Measurements from ENCODE around the gene MGAT4C.

MGAT4C gene

GRCh38 chr12:86261578-86261977, 5.4 kb upstream of the MGAT4C start:
- no peak for FAIRE-seq
- DNase-seq (ENCODE audit: insufficient read length, low spot score) = no peak
- TF ChIP-seq TAF1 (IDR thresholded peaks at IDR 0.05; ENCODE audit: low read depth, low read length) (no peak), POU2F2 (IDR thresholded peaks at IDR 0.05; ENCODE audit: low read depth, low read length) (no peak), PAX5 (IDR thresholded peaks at IDR 0.05; ENCODE audit: insufficient read depth, low read length, severe bottlenecking) (no peak), POLR2AphosphoS5 (IDR thresholded peaks at IDR 0.05; ENCODE audit: low read depth, low read length) (no peak), SPI1 (IDR thresholded peaks at IDR 0.05; ENCODE audit: low read depth, low read length) (no peak)

- DNase-seq (ENCODE audit: insufficient read length, low spot score) (no peak), FAIRE-seq (no peak)
- TF ChIP-seq POU2F2 (IDR thresholded peaks at IDR 0.05; ENCODE audit: low read depth, low read length) (no peak), TAF1 (IDR thresholded peaks at IDR 0.05; ENCODE audit: low read depth, low read length) (no peak), SPI1 (IDR thresholded peaks at IDR 0.05; ENCODE audit: low read depth, low read length) (no peak), POLR2AphosphoS5 (IDR thresholded peaks at IDR 0.05; ENCODE audit: low read depth, low read length) (no peak), PAX5 (IDR thresholded peaks at IDR 0.05; ENCODE audit: insufficient read depth, low read length, severe bottlenecking) (no peak), POLR2A (IDR thresholded peaks at IDR 0.05; ENCODE audit: low read depth, low read length) (no peak)
Measured at GRCh38 chr12:86261142-86261541, 5.0 kb upstream of the MGAT4C start.

- no peak for DNase-seq (ENCODE audit: insufficient read length, low spot score)
- TF ChIP-seq POU2F2 (IDR thresholded peaks at IDR 0.05; ENCODE audit: low read depth, low read length) = no peak
- no peak for TF ChIP-seq PAX5 (IDR thresholded peaks at IDR 0.05; ENCODE audit: insufficient read depth, low read length, severe bottlenecking)
- TF ChIP-seq POLR2A (IDR thresholded peaks at IDR 0.05; ENCODE audit: low read depth, low read length) = no peak
- TF ChIP-seq SPI1 (IDR thresholded peaks at IDR 0.05; ENCODE audit: low read depth, low read length) = no peak
- no peak for TF ChIP-seq POLR2AphosphoS5 (IDR thresholded peaks at IDR 0.05; ENCODE audit: low read depth, low read length)
- no peak for TF ChIP-seq TAF1 (IDR thresholded peaks at IDR 0.05; ENCODE audit: low read depth, low read length)
- no peak for FAIRE-seq
Measured at GRCh38 chr12:86260183-86260582, 4.0 kb upstream of the MGAT4C start.

GRCh38 chr12:86257134-86257533, 943 bp upstream of the MGAT4C start:
- DNase-seq (ENCODE audit: insufficient read length, low spot score) (no peak), FAIRE-seq (no peak)
- no peak for TF ChIP-seq POLR2A (IDR thresholded peaks at IDR 0.05; ENCODE audit: low read depth, low read length)
- no peak for TF ChIP-seq POU2F2 (IDR thresholded peaks at IDR 0.05; ENCODE audit: low read depth, low read length)
- no peak for TF ChIP-seq POLR2AphosphoS5 (IDR thresholded peaks at IDR 0.05; ENCODE audit: low read depth, low read length)
- TF ChIP-seq TAF1 (IDR thresholded peaks at IDR 0.05; ENCODE audit: low read depth, low read length) = no peak
- no peak for TF ChIP-seq SPI1 (IDR thresholded peaks at IDR 0.05; ENCODE audit: low read depth, low read length)

DNA sequence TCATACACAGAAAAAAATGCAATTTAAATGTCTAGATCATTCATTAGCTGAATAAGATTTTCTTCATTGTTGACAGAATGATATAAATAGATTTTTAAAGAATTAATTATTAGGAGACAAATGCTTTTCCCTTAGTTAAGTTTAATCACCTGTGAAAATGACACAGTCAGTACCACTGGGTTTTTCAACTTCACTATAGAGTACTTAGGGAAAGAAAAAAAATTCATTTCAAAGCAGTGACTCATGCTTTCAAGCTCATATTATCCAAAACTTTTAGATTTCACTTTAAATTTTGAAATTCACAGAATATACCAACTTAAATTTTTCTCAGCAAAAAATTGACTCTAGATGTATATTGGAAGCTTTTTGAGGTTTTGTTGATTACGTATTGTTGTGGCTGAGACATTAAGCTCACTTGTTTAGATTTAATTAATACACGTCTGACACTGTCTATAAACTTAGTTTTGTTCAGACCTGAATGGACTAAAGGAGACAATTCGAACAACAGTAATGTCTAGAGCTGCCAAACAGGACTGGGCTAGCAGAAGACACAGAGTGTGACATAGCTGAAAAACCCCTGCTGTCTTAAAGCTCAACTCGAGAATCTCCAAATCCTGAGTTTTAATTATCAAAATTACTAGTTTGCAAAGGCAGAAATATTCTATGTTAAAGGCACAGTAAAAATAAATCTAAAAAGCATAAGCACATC, 1.6 kb downstream of the MGAT4C start:
- no peak for FAIRE-seq
- no peak for TF ChIP-seq PAX5 (IDR thresholded peaks at IDR 0.05; ENCODE audit: insufficient read depth, low read length, severe bottlenecking)
- no peak for TF ChIP-seq TAF1 (IDR thresholded peaks at IDR 0.05; ENCODE audit: low read depth, low read length)
- no peak for TF ChIP-seq SPI1 (IDR thresholded peaks at IDR 0.05; ENCODE audit: low read depth, low read length)
- TF ChIP-seq POLR2A (IDR thresholded peaks at IDR 0.05; ENCODE audit: low read depth, low read length) = no peak
- TF ChIP-seq POU2F2 (IDR thresholded peaks at IDR 0.05; ENCODE audit: low read depth, low read length) = no peak
- no peak for TF ChIP-seq POLR2AphosphoS5 (IDR thresholded peaks at IDR 0.05; ENCODE audit: low read depth, low read length)
- no peak for DNase-seq (ENCODE audit: insufficient read length, low spot score)

GRCh38 chr12:86249851-86250250, 6.3 kb downstream of the MGAT4C start:
- DNase-seq (ENCODE audit: insufficient read length, low spot score) (no peak), FAIRE-seq (no peak)

DNA sequence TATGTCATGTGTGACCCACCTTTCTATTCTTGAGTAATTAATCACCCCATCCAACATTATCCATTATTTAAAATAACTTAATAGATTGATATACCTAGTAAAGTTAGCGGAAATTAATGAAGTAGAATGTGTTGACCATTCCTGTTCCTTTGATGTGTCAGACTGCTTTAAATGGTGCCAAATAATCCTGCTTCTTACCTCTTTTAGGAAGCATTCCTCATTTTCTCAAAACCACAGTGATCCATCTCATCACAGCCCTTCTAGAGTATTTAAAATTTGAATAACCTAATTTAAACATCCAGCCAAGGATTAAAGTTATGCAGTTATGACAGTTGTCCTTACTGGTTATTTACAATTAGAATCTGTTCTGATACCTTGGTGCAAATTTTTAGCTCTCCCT, 6.9 kb downstream of the MGAT4C start:
- DNase-seq (ENCODE audit: insufficient read length, low spot score) = no peak
- TF ChIP-seq POLR2A (IDR thresholded peaks at IDR 0.05; ENCODE audit: low read depth, low read length) (no peak), SPI1 (IDR thresholded peaks at IDR 0.05; ENCODE audit: low read depth, low read length) (no peak), POLR2AphosphoS5 (IDR thresholded peaks at IDR 0.05; ENCODE audit: low read depth, low read length) (no peak), PAX5 (IDR thresholded peaks at IDR 0.05; ENCODE audit: insufficient read depth, low read length, severe bottlenecking) (no peak), POU2F2 (IDR thresholded peaks at IDR 0.05; ENCODE audit: low read depth, low read length) (no peak), TAF1 (IDR thresholded peaks at IDR 0.05; ENCODE audit: low read depth, low read length) (no peak)
- FAIRE-seq = no peak

More at GRCh38 chr12:86249851-86250250, 6.3 kb downstream of the MGAT4C start:
- no peak for TF ChIP-seq POLR2A (IDR thresholded peaks at IDR 0.05; ENCODE audit: low read depth, low read length)
- TF ChIP-seq SPI1 (IDR thresholded peaks at IDR 0.05; ENCODE audit: low read depth, low read length) = no peak
- no peak for TF ChIP-seq POU2F2 (IDR thresholded peaks at IDR 0.05; ENCODE audit: low read depth, low read length)
- TF ChIP-seq PAX5 (IDR thresholded peaks at IDR 0.05; ENCODE audit: insufficient read depth, low read length, severe bottlenecking) = no peak

DNA sequence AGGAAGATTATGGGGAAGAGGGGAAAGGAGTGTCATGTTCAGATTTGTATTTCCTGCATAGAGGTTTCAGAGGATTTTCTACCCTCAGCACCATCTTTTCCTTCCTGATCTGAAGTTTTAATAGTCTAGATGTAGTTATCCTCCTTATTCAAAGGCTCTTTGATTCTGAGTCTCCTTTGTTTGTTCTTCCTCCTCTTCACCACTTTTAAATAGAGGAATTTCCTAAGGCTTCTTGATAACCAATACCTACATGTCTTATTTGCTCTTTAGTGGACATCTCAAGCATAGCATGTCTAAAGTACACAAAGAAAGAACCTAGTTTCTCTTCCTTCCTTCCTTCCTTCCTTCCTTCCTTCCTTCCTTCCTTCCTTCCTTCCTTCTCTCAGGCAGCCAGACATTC, 8.3 kb downstream of the MGAT4C start:
- no peak for FAIRE-seq
- TF ChIP-seq PAX5 (IDR thresholded peaks at IDR 0.05; ENCODE audit: insufficient read depth, low read length, severe bottlenecking) (no peak), SPI1 (IDR thresholded peaks at IDR 0.05; ENCODE audit: low read depth, low read length) (no peak), POLR2AphosphoS5 (IDR thresholded peaks at IDR 0.05; ENCODE audit: low read depth, low read length) (no peak), TAF1 (IDR thresholded peaks at IDR 0.05; ENCODE audit: low read depth, low read length) (no peak), POLR2A (IDR thresholded peaks at IDR 0.05; ENCODE audit: low read depth, low read length) (no peak)
- DNase-seq (ENCODE audit: insufficient read length, low spot score) = no peak

DNA sequence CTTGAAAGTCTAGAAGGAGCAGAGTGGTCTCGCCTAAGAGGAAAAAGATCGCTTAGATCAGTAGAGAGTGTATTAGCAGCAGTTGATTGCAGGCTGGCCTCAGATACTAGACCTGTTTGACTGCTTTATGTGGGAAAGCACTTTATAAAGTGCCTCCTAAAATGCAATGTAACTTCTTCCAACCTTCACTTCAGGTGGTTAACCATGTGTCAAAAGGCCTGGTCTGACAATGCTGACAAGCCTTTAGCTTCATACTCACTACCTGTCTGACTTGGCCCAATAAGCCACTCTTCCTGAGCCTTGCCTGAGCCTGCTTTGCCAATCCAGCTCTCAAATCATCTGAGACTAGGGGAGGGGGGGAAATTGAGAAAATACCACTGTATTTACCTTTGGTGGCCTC, 14.6 kb downstream of the MGAT4C start:
- TF ChIP-seq POLR2AphosphoS5 (IDR thresholded peaks at IDR 0.05; ENCODE audit: low read depth, low read length) (no peak), SPI1 (IDR thresholded peaks at IDR 0.05; ENCODE audit: low read depth, low read length) (no peak)
- no peak for DNase-seq (ENCODE audit: insufficient read length, low spot score)
- no peak for FAIRE-seq

- DNase-seq (ENCODE audit: insufficient read length, low spot score) (no peak), FAIRE-seq (no peak)
- TF ChIP-seq POLR2A (IDR thresholded peaks at IDR 0.05; ENCODE audit: low read depth, low read length) (no peak), TAF1 (IDR thresholded peaks at IDR 0.05; ENCODE audit: low read depth, low read length) (no peak), PAX5 (IDR thresholded peaks at IDR 0.05; ENCODE audit: insufficient read depth, low read length, severe bottlenecking) (no peak), SPI1 (IDR thresholded peaks at IDR 0.05; ENCODE audit: low read depth, low read length) (no peak), POLR2AphosphoS5 (IDR thresholded peaks at IDR 0.05; ENCODE audit: low read depth, low read length) (no peak), POU2F2 (IDR thresholded peaks at IDR 0.05; ENCODE audit: low read depth, low read length) (no peak)
Measured at GRCh38 chr12:86234316-86234855, 21.8 kb downstream of the MGAT4C start.
